NB4 (cell line): Measurements from ENCODE around the gene SAMD13.

Experiments
- CTCF ChIP-seq: IDR thresholded peaks from one replicate; pipeline ENCODE4 v1.5.1; 2012; ENCODE audit warnings: low read depth, low read length
- MAX ChIP-seq: IDR thresholded peaks from 2 replicates; pipeline ENCODE4 v1.6.1; 2011; ENCODE audit warnings: low read depth, low read length
- POLR2A ChIP-seq: IDR thresholded peaks from 2 replicates; pipeline ENCODE4 v1.6.1; 2011; ENCODE audit warnings: mild to moderate bottlenecking; ENCODE audit not compliant: insufficient read length; ENCODE audit errors: extremely low read depth

GRCh38 chr1:84348759-84349158, 47.3 kb downstream of the SAMD13 start:
- TF ChIP-seq CTCF (no peak), POLR2A (no peak), MAX (no peak)
